ENCODE measurements around the gene FBXW7. TPM values are rescaled to one million over a fixed set of nuclear protein-coding genes. Genes with fewer than 3 reads are reported as not detected.

The FBXW7 gene
- total RNA-seq, 1 experiment from 2014 or later: 23.0 TPM

DNA sequence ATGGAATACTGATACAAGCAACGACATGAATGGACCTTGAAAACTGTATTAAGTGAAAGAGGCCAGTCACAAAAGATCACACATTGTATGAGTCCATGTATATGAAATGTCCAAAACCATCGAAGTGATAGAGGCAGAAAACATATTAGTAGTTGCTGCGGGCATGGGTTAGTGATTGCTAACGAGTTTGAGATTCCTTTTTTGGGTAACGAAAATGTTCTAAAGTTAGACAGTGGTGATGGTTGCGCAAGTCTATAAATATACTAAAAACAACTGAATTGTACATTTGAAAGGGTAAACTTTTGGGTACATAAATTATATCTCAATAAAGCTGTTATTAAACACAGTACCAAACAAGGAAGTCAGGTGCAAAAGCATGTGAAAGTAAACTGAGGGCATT is 234.5 kb downstream of the FBXW7 start (continued):
- TF ChIP-seq OVOL2 (CRISPR knock-in tag; IDR thresholded peaks at IDR 0.05; ENCODE audit: borderline replicate concordance): no peak
- TF ChIP-seq RELA (CRISPR knock-in tag; IDR thresholded peaks at IDR 0.05; ENCODE audit: borderline replicate concordance): no peak
- TF ChIP-seq KAT7 (CRISPR knock-in tag; IDR thresholded peaks at IDR 0.05; ENCODE audit: borderline replicate concordance): no peak

DNA sequence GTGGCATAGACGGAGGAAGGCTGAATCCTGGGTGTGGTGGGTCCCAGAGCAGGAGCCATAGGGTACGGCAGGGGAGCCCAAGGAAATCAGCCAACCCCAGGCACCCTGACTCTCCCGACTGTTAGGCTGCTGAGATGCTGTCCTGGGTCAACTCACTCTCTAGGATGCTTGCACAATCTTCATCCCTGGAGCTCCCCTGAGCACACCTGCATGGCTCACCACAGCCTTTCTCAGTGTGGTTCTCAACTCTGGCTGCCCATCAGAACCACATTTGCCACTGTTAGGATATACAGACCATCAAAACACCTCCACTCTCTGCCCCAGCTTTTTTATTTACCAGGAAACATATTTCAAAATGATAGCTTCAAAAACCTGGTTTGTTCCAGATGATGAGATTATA is 236.3 kb downstream of the FBXW7 start:
- DNase-seq (ENCODE audit: low spot score): no peak
- H3K4me1 Mint-ChIP-seq: peaks cover 13% of the 10 kb centered on the region
- no peaks in the 10 kb centered on the region for H3K9me3 Mint-ChIP-seq
- CTCF ChIA-PET: no interaction called here
- POLR2A ChIA-PET: no interaction called here
- ATAC-seq: no peak
- H3K36me3 Mint-ChIP-seq: no peaks in the 10 kb centered on the region
- H3K27ac Mint-ChIP-seq: no peak overlapping the region
- H3K4me3 Mint-ChIP-seq: no peak overlapping the region
- TF ChIP-seq TEAD1 (CRISPR knock-in tag; IDR thresholded peaks at IDR 0.05): no peak
- TF ChIP-seq NR2C2 (CRISPR knock-in tag; IDR thresholded peaks at IDR 0.05): no peak
- no peaks in the 10 kb centered on the region for H3K27me3 Mint-ChIP-seq (ENCODE audit: low read depth)

DNA sequence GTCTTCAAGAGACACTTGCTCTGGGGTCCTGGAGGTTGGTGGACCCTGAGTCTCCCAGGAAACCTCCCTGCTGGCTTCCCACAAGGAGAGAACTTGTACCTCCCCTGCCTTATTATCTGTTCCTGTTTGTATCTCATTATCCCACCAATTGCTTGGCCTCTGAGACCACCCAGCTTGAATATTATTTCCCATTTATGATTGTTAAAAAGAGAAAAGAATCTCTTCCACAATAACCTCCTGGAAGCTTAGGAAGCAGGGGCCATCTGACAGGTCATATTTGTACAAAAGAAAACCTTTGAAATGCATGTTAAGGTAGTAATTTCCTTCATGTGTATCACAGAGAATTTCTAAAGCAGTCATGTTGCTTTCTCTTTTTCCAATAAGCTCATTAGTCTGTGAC is 239.5 kb downstream of the FBXW7 start:
- H3K9me3 Mint-ChIP-seq: no peaks in the 10 kb centered on the region
- DNase-seq (ENCODE audit: low spot score) (no peak), ATAC-seq (no peak)
- H3K27ac Mint-ChIP-seq: no peak overlapping the region
- ChIA-PET POLR2A (no interaction called here), CTCF (interaction anchor here (0.6 to 1.2 kb wide), 2 partner anchors 251 to 652 kb away, joined by 3 to 4 read pairs; no protein-coding TSS in a partner anchor)
- H3K4me3 Mint-ChIP-seq: no peak overlapping the region
- TF ChIP-seq ETV6 (CRISPR knock-in tag; IDR thresholded peaks at IDR 0.05): no peak
- no peak for TF ChIP-seq NFE2L1 (CRISPR knock-in tag; IDR thresholded peaks at IDR 0.05)
- no peak for TF ChIP-seq ZNF138 (CRISPR knock-in tag; conservative IDR thresholded peaks at IDR 0.05)
- no peak for TF ChIP-seq NR2C2 (CRISPR knock-in tag; IDR thresholded peaks at IDR 0.05)
- TF ChIP-seq TEAD4 (CRISPR knock-in tag; IDR thresholded peaks at IDR 0.05): no peak
- no peak for TF ChIP-seq MYBL2 (CRISPR knock-in tag; IDR thresholded peaks at IDR 0.05)
- TF ChIP-seq, protein P1, sequence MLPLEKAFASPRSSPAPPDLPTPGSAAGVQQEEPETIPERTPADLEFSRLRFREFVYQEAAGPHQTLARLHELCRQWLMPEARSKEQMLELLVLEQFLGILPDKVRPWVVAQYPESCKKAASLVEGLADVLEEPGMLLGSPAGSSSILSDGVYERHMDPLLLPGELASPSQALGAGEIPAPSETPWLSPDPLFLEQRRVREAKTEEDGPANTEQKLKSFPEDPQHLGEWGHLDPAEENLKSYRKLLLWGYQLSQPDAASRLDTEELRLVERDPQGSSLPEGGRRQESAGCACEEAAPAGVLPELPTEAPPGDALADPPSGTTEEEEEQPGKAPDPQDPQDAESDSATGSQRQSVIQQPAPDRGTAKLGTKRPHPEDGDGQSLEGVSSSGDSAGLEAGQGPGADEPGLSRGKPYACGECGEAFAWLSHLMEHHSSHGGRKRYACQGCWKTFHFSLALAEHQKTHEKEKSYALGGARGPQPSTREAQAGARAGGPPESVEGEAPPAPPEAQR (CRISPR knock-in tag; IDR thresholded peaks at IDR 0.05): no peak
- TF ChIP-seq, protein P2, sequence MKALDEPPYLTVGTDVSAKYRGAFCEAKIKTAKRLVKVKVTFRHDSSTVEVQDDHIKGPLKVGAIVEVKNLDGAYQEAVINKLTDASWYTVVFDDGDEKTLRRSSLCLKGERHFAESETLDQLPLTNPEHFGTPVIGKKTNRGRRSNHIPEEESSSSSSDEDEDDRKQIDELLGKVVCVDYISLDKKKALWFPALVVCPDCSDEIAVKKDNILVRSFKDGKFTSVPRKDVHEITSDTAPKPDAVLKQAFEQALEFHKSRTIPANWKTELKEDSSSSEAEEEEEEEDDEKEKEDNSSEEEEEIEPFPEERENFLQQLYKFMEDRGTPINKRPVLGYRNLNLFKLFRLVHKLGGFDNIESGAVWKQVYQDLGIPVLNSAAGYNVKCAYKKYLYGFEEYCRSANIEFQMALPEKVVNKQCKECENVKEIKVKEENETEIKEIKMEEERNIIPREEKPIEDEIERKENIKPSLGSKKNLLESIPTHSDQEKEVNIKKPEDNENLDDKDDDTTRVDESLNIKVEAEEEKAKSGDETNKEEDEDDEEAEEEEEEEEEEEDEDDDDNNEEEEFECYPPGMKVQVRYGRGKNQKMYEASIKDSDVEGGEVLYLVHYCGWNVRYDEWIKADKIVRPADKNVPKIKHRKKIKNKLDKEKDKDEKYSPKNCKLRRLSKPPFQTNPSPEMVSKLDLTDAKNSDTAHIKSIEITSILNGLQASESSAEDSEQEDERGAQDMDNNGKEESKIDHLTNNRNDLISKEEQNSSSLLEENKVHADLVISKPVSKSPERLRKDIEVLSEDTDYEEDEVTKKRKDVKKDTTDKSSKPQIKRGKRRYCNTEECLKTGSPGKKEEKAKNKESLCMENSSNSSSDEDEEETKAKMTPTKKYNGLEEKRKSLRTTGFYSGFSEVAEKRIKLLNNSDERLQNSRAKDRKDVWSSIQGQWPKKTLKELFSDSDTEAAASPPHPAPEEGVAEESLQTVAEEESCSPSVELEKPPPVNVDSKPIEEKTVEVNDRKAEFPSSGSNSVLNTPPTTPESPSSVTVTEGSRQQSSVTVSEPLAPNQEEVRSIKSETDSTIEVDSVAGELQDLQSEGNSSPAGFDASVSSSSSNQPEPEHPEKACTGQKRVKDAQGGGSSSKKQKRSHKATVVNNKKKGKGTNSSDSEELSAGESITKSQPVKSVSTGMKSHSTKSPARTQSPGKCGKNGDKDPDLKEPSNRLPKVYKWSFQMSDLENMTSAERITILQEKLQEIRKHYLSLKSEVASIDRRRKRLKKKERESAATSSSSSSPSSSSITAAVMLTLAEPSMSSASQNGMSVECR (CRISPR knock-in tag; IDR thresholded peaks at IDR 0.05; ENCODE audit: borderline replicate concordance): no peak
- no peak for TF ChIP-seq NR3C1 (CRISPR knock-in tag; conservative IDR thresholded peaks at IDR 0.05; ENCODE audit: low read depth)
- TF ChIP-seq CREB1 (CRISPR knock-in tag; IDR thresholded peaks at IDR 0.05): no peak
- TF ChIP-seq, protein P3, sequence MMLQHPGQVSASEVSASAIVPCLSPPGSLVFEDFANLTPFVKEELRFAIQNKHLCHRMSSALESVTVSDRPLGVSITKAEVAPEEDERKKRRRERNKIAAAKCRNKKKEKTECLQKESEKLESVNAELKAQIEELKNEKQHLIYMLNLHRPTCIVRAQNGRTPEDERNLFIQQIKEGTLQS (CRISPR knock-in tag; conservative IDR thresholded peaks at IDR 0.05): no peak
- H3K36me3 Mint-ChIP-seq: no peaks in the 10 kb centered on the region
- no peaks in the 10 kb centered on the region for H3K27me3 Mint-ChIP-seq (ENCODE audit: low read depth)
- peaks cover 27% of the 10 kb centered on the region for H3K4me1 Mint-ChIP-seq

DNA sequence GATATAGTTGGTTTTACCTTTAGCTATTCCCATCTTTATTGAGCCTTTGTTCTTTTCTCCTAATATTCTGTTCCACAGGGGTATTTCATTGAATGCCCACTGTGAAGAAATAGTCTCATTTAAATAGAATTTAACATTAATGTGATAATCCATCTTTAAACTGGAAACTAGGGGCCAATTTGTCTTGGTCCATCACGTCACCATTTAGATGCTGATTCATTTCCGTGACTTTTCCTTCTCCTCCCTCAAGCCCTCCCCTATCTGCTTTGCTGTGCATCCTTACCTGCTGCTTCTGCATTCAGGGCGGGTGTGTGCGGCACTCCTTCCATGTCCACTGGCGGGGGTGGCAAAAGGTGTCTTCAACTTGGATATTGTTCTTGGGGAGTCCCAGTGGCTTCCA is 241.1 kb downstream of the FBXW7 start:
- H3K4me3 Mint-ChIP-seq: no peak overlapping the region
- DNase-seq (ENCODE audit: low spot score) (no peak), ATAC-seq (no peak)
- no peak overlapping the region for H3K27ac Mint-ChIP-seq
- ChIA-PET POLR2A (no interaction called here), CTCF (no interaction called here)
- no peaks in the 10 kb centered on the region for H3K9me3 Mint-ChIP-seq
- H3K27me3 Mint-ChIP-seq (ENCODE audit: low read depth): no peaks in the 10 kb centered on the region
- H3K36me3 Mint-ChIP-seq: no peaks in the 10 kb centered on the region
- H3K4me1 Mint-ChIP-seq: peaks cover 18% of the 10 kb centered on the region
- TF ChIP-seq, protein P4, sequence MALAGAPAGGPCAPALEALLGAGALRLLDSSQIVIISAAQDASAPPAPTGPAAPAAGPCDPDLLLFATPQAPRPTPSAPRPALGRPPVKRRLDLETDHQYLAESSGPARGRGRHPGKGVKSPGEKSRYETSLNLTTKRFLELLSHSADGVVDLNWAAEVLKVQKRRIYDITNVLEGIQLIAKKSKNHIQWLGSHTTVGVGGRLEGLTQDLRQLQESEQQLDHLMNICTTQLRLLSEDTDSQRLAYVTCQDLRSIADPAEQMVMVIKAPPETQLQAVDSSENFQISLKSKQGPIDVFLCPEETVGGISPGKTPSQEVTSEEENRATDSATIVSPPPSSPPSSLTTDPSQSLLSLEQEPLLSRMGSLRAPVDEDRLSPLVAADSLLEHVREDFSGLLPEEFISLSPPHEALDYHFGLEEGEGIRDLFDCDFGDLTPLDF (CRISPR knock-in tag; IDR thresholded peaks at IDR 0.05): no peak
- no peak for TF ChIP-seq ELF4 (CRISPR knock-in tag; IDR thresholded peaks at IDR 0.05; ENCODE audit: low read depth)
- TF ChIP-seq MXD4 (CRISPR knock-in tag; IDR thresholded peaks at IDR 0.05; ENCODE audit: borderline replicate concordance): no peak
- TF ChIP-seq, protein P5, sequence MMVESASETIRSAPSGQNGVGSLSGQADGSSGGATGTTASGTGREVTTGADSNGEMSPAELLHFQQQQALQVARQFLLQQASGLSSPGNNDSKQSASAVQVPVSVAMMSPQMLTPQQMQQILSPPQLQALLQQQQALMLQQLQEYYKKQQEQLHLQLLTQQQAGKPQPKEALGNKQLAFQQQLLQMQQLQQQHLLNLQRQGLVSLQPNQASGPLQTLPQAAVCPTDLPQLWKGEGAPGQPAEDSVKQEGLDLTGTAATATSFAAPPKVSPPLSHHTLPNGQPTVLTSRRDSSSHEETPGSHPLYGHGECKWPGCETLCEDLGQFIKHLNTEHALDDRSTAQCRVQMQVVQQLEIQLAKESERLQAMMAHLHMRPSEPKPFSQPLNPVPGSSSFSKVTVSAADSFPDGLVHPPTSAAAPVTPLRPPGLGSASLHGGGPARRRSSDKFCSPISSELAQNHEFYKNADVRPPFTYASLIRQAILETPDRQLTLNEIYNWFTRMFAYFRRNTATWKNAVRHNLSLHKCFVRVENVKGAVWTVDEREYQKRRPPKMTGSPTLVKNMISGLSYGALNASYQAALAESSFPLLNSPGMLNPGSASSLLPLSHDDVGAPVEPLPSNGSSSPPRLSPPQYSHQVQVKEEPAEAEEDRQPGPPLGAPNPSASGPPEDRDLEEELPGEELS (CRISPR knock-in tag; IDR thresholded peaks at IDR 0.05): no peak

All from WTC11 (cell line).